ENCODE results near the gene CHPT1. TPM values are rescaled to one million over a fixed set of nuclear protein-coding genes. Genes with fewer than 3 reads are reported as not detected.

The CHPT1 gene
- total and polyA plus RNA-seq, 2 experiments from 2014 or later, result 22.2 to 23.0 TPM

GRCh38 chr12:101691503-101692096 is 5.8 kb upstream of the CHPT1 start:
- no peaks in the 10 kb centered on the region for H3K79me2 ChIP-seq (replicated peaks; ENCODE audit: insufficient read depth)
- peaks cover 9% of the 10 kb centered on the region for H3K27me3 Mint-ChIP-seq (ENCODE audit: insufficient read depth, low read depth, poor library complexity)
- ATAC-seq (no peak), DNase-seq (ENCODE audit: low spot score) (no peak)
- peaks cover 3% of the 10 kb centered on the region; the same call in 1 of the 2 replicates for H3K4me1 ChIP-seq (ENCODE audit: insufficient read depth)
- H3K9me3 Mint-ChIP-seq, result no peaks in the 10 kb centered on the region; the same call in 2 of the 3 replicates
- no peak overlapping the region for H3K4me2 ChIP-seq
- H4K20me1 ChIP-seq (replicated peaks; ENCODE audit: insufficient read depth), result no peaks in the 10 kb centered on the region
- no peak overlapping the region for H3K27ac Mint-ChIP-seq
- peak overlapping the region; percentile 52; the same call in 1 of the 2 replicates for H2AFZ ChIP-seq
- H3K4me1 Mint-ChIP-seq, result peaks cover 2% of the 10 kb centered on the region
- TF ChIP-seq JUNB (IDR thresholded peaks at IDR 0.05; ENCODE audit: unreplicated experiment) (no peak), POLR2AphosphoS5 (IDR thresholded peaks at IDR 0.05; ENCODE audit: low read depth) (no peak), CREB1 (CRISPR knock-in tag; IDR thresholded peaks at IDR 0.05; ENCODE audit: low read depth) (no peak), EZH2phosphoT487 (IDR thresholded peaks at IDR 0.05; ENCODE audit: unreplicated experiment) (no peak), EZH2 (IDR thresholded peaks at IDR 0.05; ENCODE audit: low read depth, unreplicated experiment) (no peak), ZNF114 (CRISPR knock-in tag; IDR thresholded peaks at IDR 0.05) (no peak), STAT1 (IDR thresholded peaks at IDR 0.05; ENCODE audit: unreplicated experiment) (no peak), NANOG (IDR thresholded peaks at IDR 0.05; ENCODE audit: borderline replicate concordance) (no peak), ZNF331 (CRISPR knock-in tag; IDR thresholded peaks at IDR 0.05; ENCODE audit: low read depth) (no peak)
- TF ChIP-seq, protein P1, sequence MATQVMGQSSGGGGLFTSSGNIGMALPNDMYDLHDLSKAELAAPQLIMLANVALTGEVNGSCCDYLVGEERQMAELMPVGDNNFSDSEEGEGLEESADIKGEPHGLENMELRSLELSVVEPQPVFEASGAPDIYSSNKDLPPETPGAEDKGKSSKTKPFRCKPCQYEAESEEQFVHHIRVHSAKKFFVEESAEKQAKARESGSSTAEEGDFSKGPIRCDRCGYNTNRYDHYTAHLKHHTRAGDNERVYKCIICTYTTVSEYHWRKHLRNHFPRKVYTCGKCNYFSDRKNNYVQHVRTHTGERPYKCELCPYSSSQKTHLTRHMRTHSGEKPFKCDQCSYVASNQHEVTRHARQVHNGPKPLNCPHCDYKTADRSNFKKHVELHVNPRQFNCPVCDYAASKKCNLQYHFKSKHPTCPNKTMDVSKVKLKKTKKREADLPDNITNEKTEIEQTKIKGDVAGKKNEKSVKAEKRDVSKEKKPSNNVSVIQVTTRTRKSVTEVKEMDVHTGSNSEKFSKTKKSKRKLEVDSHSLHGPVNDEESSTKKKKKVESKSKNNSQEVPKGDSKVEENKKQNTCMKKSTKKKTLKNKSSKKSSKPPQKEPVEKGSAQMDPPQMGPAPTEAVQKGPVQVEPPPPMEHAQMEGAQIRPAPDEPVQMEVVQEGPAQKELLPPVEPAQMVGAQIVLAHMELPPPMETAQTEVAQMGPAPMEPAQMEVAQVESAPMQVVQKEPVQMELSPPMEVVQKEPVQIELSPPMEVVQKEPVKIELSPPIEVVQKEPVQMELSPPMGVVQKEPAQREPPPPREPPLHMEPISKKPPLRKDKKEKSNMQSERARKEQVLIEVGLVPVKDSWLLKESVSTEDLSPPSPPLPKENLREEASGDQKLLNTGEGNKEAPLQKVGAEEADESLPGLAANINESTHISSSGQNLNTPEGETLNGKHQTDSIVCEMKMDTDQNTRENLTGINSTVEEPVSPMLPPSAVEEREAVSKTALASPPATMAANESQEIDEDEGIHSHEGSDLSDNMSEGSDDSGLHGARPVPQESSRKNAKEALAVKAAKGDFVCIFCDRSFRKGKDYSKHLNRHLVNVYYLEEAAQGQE (IDR thresholded peaks at IDR 0.05; ENCODE audit: unreplicated experiment), result no peak
- TF ChIP-seq, protein P2, sequence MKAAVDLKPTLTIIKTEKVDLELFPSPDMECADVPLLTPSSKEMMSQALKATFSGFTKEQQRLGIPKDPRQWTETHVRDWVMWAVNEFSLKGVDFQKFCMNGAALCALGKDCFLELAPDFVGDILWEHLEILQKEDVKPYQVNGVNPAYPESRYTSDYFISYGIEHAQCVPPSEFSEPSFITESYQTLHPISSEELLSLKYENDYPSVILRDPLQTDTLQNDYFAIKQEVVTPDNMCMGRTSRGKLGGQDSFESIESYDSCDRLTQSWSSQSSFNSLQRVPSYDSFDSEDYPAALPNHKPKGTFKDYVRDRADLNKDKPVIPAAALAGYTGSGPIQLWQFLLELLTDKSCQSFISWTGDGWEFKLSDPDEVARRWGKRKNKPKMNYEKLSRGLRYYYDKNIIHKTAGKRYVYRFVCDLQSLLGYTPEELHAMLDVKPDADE (IDR thresholded peaks at IDR 0.05), result no peak
- TF ChIP-seq, protein P3, sequence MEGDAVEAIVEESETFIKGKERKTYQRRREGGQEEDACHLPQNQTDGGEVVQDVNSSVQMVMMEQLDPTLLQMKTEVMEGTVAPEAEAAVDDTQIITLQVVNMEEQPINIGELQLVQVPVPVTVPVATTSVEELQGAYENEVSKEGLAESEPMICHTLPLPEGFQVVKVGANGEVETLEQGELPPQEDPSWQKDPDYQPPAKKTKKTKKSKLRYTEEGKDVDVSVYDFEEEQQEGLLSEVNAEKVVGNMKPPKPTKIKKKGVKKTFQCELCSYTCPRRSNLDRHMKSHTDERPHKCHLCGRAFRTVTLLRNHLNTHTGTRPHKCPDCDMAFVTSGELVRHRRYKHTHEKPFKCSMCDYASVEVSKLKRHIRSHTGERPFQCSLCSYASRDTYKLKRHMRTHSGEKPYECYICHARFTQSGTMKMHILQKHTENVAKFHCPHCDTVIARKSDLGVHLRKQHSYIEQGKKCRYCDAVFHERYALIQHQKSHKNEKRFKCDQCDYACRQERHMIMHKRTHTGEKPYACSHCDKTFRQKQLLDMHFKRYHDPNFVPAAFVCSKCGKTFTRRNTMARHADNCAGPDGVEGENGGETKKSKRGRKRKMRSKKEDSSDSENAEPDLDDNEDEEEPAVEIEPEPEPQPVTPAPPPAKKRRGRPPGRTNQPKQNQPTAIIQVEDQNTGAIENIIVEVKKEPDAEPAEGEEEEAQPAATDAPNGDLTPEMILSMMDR (conservative IDR thresholded peaks at IDR 0.05; ENCODE audit: low read depth in 2 of 2), result no peak
- TF ChIP-seq, protein P4, sequence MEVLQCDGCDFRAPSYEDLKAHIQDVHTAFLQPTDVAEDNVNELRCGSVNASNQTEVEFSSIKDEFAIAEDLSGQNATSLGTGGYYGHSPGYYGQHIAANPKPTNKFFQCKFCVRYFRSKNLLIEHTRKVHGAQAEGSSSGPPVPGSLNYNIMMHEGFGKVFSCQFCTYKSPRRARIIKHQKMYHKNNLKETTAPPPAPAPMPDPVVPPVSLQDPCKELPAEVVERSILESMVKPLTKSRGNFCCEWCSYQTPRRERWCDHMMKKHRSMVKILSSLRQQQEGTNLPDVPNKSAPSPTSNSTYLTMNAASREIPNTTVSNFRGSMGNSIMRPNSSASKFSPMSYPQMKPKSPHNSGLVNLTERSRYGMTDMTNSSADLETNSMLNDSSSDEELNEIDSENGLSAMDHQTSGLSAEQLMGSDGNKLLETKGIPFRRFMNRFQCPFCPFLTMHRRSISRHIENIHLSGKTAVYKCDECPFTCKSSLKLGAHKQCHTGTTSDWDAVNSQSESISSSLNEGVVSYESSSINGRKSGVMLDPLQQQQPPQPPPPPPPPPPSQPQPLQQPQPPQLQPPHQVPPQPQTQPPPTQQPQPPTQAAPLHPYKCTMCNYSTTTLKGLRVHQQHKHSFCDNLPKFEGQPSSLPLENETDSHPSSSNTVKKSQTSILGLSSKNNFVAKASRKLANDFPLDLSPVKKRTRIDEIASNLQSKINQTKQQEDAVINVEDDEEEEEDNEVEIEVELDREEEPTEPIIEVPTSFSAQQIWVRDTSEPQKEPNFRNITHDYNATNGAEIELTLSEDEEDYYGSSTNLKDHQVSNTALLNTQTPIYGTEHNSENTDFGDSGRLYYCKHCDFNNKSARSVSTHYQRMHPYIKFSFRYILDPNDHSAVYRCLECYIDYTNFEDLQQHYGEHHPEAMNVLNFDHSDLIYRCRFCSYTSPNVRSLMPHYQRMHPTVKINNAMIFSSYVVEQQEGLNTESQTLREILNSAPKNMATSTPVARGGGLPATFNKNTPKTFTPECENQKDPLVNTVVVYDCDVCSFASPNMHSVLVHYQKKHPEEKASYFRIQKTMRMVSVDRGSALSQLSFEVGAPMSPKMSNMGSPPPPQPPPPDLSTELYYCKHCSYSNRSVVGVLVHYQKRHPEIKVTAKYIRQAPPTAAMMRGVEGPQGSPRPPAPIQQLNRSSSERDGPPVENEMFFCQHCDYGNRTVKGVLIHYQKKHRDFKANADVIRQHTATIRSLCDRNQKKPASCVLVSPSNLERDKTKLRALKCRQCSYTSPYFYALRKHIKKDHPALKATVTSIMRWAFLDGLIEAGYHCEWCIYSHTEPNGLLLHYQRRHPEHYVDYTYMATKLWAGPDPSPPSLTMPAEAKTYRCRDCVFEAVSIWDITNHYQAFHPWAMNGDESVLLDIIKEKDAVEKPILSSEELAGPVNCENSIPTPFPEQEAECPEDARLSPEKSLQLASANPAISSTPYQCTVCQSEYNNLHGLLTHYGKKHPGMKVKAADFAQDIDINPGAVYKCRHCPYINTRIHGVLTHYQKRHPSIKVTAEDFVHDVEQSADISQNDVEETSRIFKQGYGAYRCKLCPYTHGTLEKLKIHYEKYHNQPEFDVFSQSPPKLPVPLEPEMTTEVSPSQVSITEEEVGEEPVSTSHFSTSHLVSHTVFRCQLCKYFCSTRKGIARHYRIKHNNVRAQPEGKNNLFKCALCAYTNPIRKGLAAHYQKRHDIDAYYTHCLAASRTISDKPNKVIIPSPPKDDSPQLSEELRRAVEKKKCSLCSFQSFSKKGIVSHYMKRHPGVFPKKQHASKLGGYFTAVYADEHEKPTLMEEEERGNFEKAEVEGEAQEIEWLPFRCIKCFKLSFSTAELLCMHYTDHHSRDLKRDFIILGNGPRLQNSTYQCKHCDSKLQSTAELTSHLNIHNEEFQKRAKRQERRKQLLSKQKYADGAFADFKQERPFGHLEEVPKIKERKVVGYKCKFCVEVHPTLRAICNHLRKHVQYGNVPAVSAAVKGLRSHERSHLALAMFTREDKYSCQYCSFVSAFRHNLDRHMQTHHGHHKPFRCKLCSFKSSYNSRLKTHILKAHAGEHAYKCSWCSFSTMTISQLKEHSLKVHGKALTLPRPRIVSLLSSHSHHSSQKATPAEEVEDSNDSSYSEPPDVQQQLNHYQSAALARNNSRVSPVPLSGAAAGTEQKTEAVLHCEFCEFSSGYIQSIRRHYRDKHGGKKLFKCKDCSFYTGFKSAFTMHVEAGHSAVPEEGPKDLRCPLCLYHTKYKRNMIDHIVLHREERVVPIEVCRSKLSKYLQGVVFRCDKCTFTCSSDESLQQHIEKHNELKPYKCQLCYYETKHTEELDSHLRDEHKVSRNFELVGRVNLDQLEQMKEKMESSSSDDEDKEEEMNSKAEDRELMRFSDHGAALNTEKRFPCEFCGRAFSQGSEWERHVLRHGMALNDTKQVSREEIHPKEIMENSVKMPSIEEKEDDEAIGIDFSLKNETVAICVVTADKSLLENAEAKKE (CRISPR knock-in tag; IDR thresholded peaks at IDR 0.05), result no peak
- H3K4me3 ChIP-seq, result no peak overlapping the region
- peaks cover 18% of the 10 kb centered on the region for H3K27me3 ChIP-seq (ENCODE audit: insufficient read depth)
- H3K9me2 ChIP-seq (ENCODE audit: insufficient read depth), result no peaks in the 10 kb centered on the region
- H3K36me3 Mint-ChIP-seq (ENCODE audit: low read depth), result no peaks in the 10 kb centered on the region
- no peaks in the 10 kb centered on the region for H3F3A ChIP-seq (replicated peaks; ENCODE audit: low read depth)
- H3K4me3 Mint-ChIP-seq, result no peak overlapping the region
- H3K36me3 ChIP-seq (ENCODE audit: insufficient read depth), result no peaks in the 10 kb centered on the region
- no peak overlapping the region for H3K27ac ChIP-seq (ENCODE audit: low read depth)
